HepG2 (cell line): ENCODE measurements around the gene PTPN20. TPM values are rescaled to one million over a fixed set of nuclear protein-coding genes. Genes with fewer than 3 reads are reported as not detected.

Source experiments
- ATAC-seq: fragments of 200-7000 bp; cut with Tn5 transposase; 3 replicates; pipeline ENCODE4 v1.9.1; 2020; ENCODE audit warnings: mild to moderate bottlenecking, moderate library complexity
- BruUV-seq: library from RNA; stranded (reverse); fragments of 400-500 nt; replicated peaks from 2 replicates; lab custom pipeline; 2021; lab: Mats Ljungman, UMichigan
- CTCF ChIA-PET: fragments of 300-600 bp; formaldehyde crosslinking; extraction: SDS; loops from one replicate; lab custom pipeline; 2021; ENCODE audit warnings: low total read pairs, inconsistent platforms, low intra/inter-chr PET ratio; lab: Yijun Ruan, JAX
- POLR2A ChIA-PET: fragments of 350-600 bp; sonication (Branson Sonifier 250); formaldehyde crosslinking; loops from one replicate; lab custom pipeline; 2020; ENCODE audit warnings: antibody characterized with exemption, inconsistent platforms; lab: Yijun Ruan, JAX
- DNase-seq: peaks from one replicate; pipeline ENCODE4 v3.0.0-alpha.2; 2015; ENCODE audit warnings: low spot score
- FAIRE-seq: peaks from 3 replicates; lab custom pipeline; 2011; peaks lifted over from hg19 to GRCh38; lab: Jason Lieb, UNC
- H2AFZ ChIP-seq: one replicate; pipeline ENCODE4 v1.6.1; 2011; ENCODE audit warnings: low read length, inconsistent platforms
- H3K27ac ChIP-seq: fragments of 300-600 bp; 3 replicates; pipeline ENCODE4 v1.8.0; 2011; ENCODE audit warnings: mixed run types, mild to moderate bottlenecking, mixed read lengths, low read length, inconsistent platforms; ENCODE audit not compliant: insufficient read depth; ENCODE audit errors: extremely low read length
- H3K27me3 ChIP-seq, 2 experiments: fragments of 200-600 bp in 1 of 2; 2 replicates in 1 of 2; 3 replicates in 1 of 2; pipeline versions ENCODE4 v1.6.0 to v1.8.0; 2011; ENCODE audit warnings: low read length in 2 of 2, mild to moderate bottlenecking in 2 of 2, moderate library complexity in 2 of 2, inconsistent platforms in 1 of 2; ENCODE audit not compliant: insufficient read depth in 2 of 2, control insufficient read depth in 1 of 2
- H3K36me3 ChIP-seq, 2 experiments: fragments of 200-600 bp in 1 of 2; replicated peaks in 1 of 2; 2 replicates in 1 of 2; 3 replicates in 1 of 2; pipeline versions ENCODE4 v1.5.1 to v1.8.0; 2011; ENCODE audit warnings: low read length in 2 of 2, inconsistent platforms in 1 of 2; ENCODE audit not compliant: insufficient read depth in 2 of 2, control insufficient read depth in 1 of 2
- H3K4me1 ChIP-seq: 2 replicates; pipeline ENCODE4 v1.5.1; 2012; ENCODE audit warnings: low read length, inconsistent platforms; ENCODE audit not compliant: insufficient read depth
- H3K4me2 ChIP-seq: 2 replicates; pipeline ENCODE4 v1.6.0; 2011; ENCODE audit warnings: low read depth, low read length, inconsistent platforms
- H3K4me3 ChIP-seq, 3 experiments: fragments of 200-600 bp in 1 of 3; sonication (generic), shearing (Covaris generic) in 1 of 3; replicated peaks in 1 of 3; 2 replicates each; pipeline ENCODE4 v1.5.1; 2011 to 2016; ENCODE audit warnings: low read length in 3 of 3, inconsistent platforms in 2 of 3, low read depth in 2 of 3, mild to moderate bottlenecking in 2 of 3, control low read depth in 1 of 3, mixed read lengths in 1 of 3; ENCODE audit not compliant: insufficient read depth in 1 of 3
- H3K79me2 ChIP-seq: one replicate; pipeline ENCODE4 v1.6.1; 2011; ENCODE audit warnings: low read length, inconsistent platforms; ENCODE audit not compliant: insufficient read depth
- H3K9ac ChIP-seq: 2 replicates; pipeline ENCODE4 v1.6.0; 2011; ENCODE audit warnings: mild to moderate bottlenecking, low read depth, low read length, inconsistent platforms; ENCODE audit not compliant: insufficient read depth
- H3K9me3 ChIP-seq: 2 replicates; pipeline ENCODE4 v1.5.1; 2012; ENCODE audit warnings: mild to moderate bottlenecking, low read length
- H4K20me1 ChIP-seq: 2 replicates; pipeline ENCODE4 v1.6.0; 2011; ENCODE audit warnings: inconsistent platforms, mild to moderate bottlenecking, low read length, moderate library complexity; ENCODE audit not compliant: insufficient read depth
- IKZF4 ChIP-seq: sonication (generic); formaldehyde crosslinking; IDR thresholded peaks from 2 replicates; pipeline ENCODE4 v1.5.1; 2020; ENCODE audit warnings: borderline replicate concordance, mild to moderate bottlenecking, low read depth, missing genetic modification reagents; ENCODE audit errors: not compliant biosample characterization
- THAP7 ChIP-seq: sonication (generic); formaldehyde crosslinking; IDR thresholded peaks from 2 replicates; pipeline ENCODE4 v1.8.1; 2023; ENCODE audit warnings: mild to moderate bottlenecking, missing genetic modification reagents
- ZBTB20 ChIP-seq: sonication (generic); formaldehyde crosslinking; IDR thresholded peaks from 2 replicates; pipeline ENCODE4 v1.8.1; 2023; ENCODE audit warnings: missing genetic modification reagents, low read depth, mild to moderate bottlenecking, borderline replicate concordance
- ZFP91 ChIP-seq: sonication (generic); formaldehyde crosslinking; IDR thresholded peaks from 2 replicates; pipeline ENCODE4 v1.9.0; 2022; ENCODE audit warnings: missing genetic modification reagents, mild to moderate bottlenecking, borderline replicate concordance
- WGBS: methylation state at CpG from one replicate; pipeline ENCODE4 v1.1.6; 2017; ENCODE audit warnings: low lambda C conversion rate; 5-methylcytosine and 5-hydroxymethylcytosine counted together
- in situ Hi-C: cut with HindIII; loops from 2 replicates; pipeline ENCODE4 v1.10.0; 2017; ENCODE audit warnings: low pct_unique_long_range_greater_than_20kb; ENCODE audit not compliant: extremely low pct_ligation_motif_present
- intact Hi-C: fragments of 100-400 bp; cut with micrococcal nuclease; formaldehyde crosslinking; loops from one replicate; pipeline ENCODE4 v1.10.0; 2022; ENCODE audit not compliant: unreplicated experiment
- polyA plus RNA-seq, 8 experiments: library from polyadenylated mRNA; depleted of rRNA in 3 of 8; stranded (reverse) in 7 of 8; unstranded in 1 of 8; fragments of >200 nt; fragmentation: Illumina TruSeq in 4 of 8; extraction: Trizol in 4 of 8; gene quantifications; 2 replicates each; pipeline versions ENCODE4 v1.2.1 to v1.2.3, GENCODE V29; 2011 to 2016; ENCODE audit warnings: low read depth in 4 of 8, missing spikeins in 1 of 8, mixed read lengths in 1 of 8; ENCODE audit not compliant: insufficient read depth in 1 of 8
- total RNA-seq, 5 experiments: library from RNA; depleted of rRNA; stranded (reverse); fragments of >200 nt; fragmentation: Illumina TruSeq; extraction: Trizol; gene quantifications; 2 replicates each; pipeline ENCODE4 v1.2.3, GENCODE V29; 2016; ENCODE audit warnings: low read depth in 1 of 5
- TF ChIP-seq, protein P1 (sequence below): IDR thresholded peaks from 2 replicates; pipeline ENCODE4 v1.6.1; 2018; ENCODE audit warnings: missing genetic modification reagents

The PTPN20 gene
- total and polyA plus RNA-seq, 2 of the 13 experiments (the other 11 are each of a cell fraction or from before 2014, with no cell fraction given) = not detected

GRCh38 chr10:47046321-47047126, 135.3 kb downstream of the PTPN20 start:
- H3K27me3 ChIP-seq = peaks cover 2 to 4% of the 10 kb centered on the region in 2 experiments; a peak in 2 of 5 replicates
- H3K27ac ChIP-seq = no peak overlapping the region
- no TSS peak for BruUV-seq
- no peaks in the 10 kb centered on the region for H4K20me1 ChIP-seq
- H2AFZ ChIP-seq = no peak overlapping the region
- H3K79me2 ChIP-seq = no peaks in the 10 kb centered on the region
- no peaks in the 10 kb centered on the region for H3K4me1 ChIP-seq
- ATAC-seq (no peak), FAIRE-seq (no peak), DNase-seq (no peak)
- H3K9me3 ChIP-seq = no peaks in the 10 kb centered on the region
- in situ Hi-C loops = no loop called here
- CTCF ChIA-PET = interaction anchor here (1.0 to 3.0 kb wide), 3 partner anchors 265 to 294 kb away, joined by 3 to 23 read pairs (median 9); no protein-coding TSS in a partner anchor
- H3K9ac ChIP-seq = no peak overlapping the region
- no peak overlapping the region for H3K4me2 ChIP-seq
- WGBS = 21% methylated on average over 13 of the region's 20 CpGs
- no peak for TF ChIP-seq THAP7
- no peak for TF ChIP-seq IKZF4
- no peaks in the 10 kb centered on the region for H3K36me3 ChIP-seq
- no peak overlapping the region for H3K4me3 ChIP-seq
- intact Hi-C loops = loop anchor here (5.0 kb wide), 1 partner anchor 266 kb away; no protein-coding TSS in a partner anchor
- POLR2A ChIA-PET = no interaction called here

DNA sequence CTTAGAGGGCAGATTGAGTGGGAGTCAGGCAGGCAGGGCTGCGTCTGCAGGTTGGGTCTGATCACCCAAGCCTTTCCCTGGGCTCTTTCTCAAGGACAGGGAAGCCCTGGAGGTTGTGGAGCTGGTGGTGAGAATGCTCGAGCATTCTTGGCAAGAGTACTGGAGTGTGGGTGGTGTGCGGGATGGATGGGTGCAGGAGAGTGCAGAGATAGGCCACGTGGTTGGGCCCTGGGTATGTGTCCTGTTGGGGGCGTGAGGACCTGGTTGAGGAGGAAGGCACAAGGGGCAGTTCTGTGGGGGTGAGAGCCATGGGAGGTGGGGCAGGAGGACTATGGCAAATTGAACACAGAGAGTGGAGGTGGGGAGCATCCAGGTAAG, 135.9 kb downstream of the PTPN20 start:
- Histone ChIP-seq H3K27me3 (peaks cover 2 to 7% of the 10 kb centered on the region in 2 experiments; a peak in 1 of 5 replicates), H3K36me3 (no peaks in the 10 kb centered on the region), H3K27ac (no peak overlapping the region), H3K79me2 (no peaks in the 10 kb centered on the region), H3K9ac (no peak overlapping the region), H2AFZ (no peak overlapping the region), H3K9me3 (no peaks in the 10 kb centered on the region), H3K4me3 (no peak overlapping the region), H3K4me1 (no peaks in the 10 kb centered on the region), H4K20me1 (no peaks in the 10 kb centered on the region), H3K4me2 (no peak overlapping the region)
- BruUV-seq = no TSS peak
- in situ Hi-C loops = no loop called here
- ChIA-PET CTCF (interaction anchor here (1.7 to 3.0 kb wide), 2 partner anchors 265 to 293 kb away, joined by 9 to 23 read pairs; no protein-coding TSS in a partner anchor), POLR2A (interaction anchor here (0.6 kb wide), 1 partner anchor 98 kb away, joined by 3 read pairs; no protein-coding TSS in a partner anchor)
- DNase-seq (no peak), FAIRE-seq (no peak), ATAC-seq (no peak)
- 40% methylated on average over 5 of the region's 5 CpGs for WGBS
- TF ChIP-seq, protein P1, sequence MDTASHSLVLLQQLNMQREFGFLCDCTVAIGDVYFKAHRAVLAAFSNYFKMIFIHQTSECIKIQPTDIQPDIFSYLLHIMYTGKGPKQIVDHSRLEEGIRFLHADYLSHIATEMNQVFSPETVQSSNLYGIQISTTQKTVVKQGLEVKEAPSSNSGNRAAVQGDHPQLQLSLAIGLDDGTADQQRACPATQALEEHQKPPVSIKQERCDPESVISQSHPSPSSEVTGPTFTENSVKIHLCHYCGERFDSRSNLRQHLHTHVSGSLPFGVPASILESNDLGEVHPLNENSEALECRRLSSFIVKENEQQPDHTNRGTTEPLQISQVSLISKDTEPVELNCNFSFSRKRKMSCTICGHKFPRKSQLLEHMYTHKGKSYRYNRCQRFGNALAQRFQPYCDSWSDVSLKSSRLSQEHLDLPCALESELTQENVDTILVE = no peak
- TF ChIP-seq ZFP91 (CRISPR knock-in tag) (no peak), ZBTB20 (no peak)
- intact Hi-C loops = loop anchor here (5.0 kb wide), 1 partner anchor 265 kb away; no protein-coding TSS in a partner anchor
